AML-193 (cell line): Measurements from ENCODE around the gene SLC26A5.
A peak's percentile ranks its signal among the peaks of the same experiment; 100 is the strongest.
"Not testable (repeated sequence)": the region's sequence is repeated elsewhere in the genome, so short reads cannot be mapped to it uniquely, and the experiment has no call there.

ENCODE experiments used
- DNase-seq, 2 experiments: peaks; one replicate each; lab custom pipeline; 2025; lab: John Stamatoyannopoulos, UW

SLC26A5 gene

GRCh38 chr7:103399687-103400086, 46.3 kb downstream of the SLC26A5 start:
- not testable (repeated sequence) for DNase-seq

GRCh38 chr7:103398483-103399127, 47.4 kb downstream of the SLC26A5 start:
- DNase-seq = no peak

GRCh38 chr7:103396471-103396870, 49.5 kb downstream of the SLC26A5 start:
- DNase-seq = no peak

- DNase-seq = no peak
Observed at GRCh38 chr7:103395071-103395470, 50.9 kb downstream of the SLC26A5 start.

- no peak for DNase-seq
Observed at GRCh38 chr7:103394566-103394965, 51.4 kb downstream of the SLC26A5 start.

- no peak for DNase-seq
Observed at GRCh38 chr7:103391976-103392375, 54.0 kb downstream of the SLC26A5 start.

GRCh38 chr7:103391150-103391549, 54.9 kb downstream of the SLC26A5 start:
- no peak for DNase-seq

GRCh38 chr7:103389263-103389662, 56.7 kb downstream of the SLC26A5 start:
- no peak for DNase-seq

- no peak for DNase-seq
Observed at GRCh38 chr7:103388469-103389140, 57.4 kb downstream of the SLC26A5 start.

GRCh38 chr7:103387242-103387641, 58.8 kb downstream of the SLC26A5 start:
- DNase-seq = no peak

- no peak for DNase-seq
Observed at GRCh38 chr7:103382032-103382402, 64.0 kb downstream of the SLC26A5 start.

GRCh38 chr7:103381280-103382031, 64.6 kb downstream of the SLC26A5 start:
- no peak for DNase-seq

GRCh38 chr7:103380395-103381191, 65.4 kb downstream of the SLC26A5 start:
- DNase-seq = no peak

GRCh38 chr7:103379270-103379975, 66.6 kb downstream of the SLC26A5 start:
- DNase-seq = no peak

- no peak for DNase-seq
Observed at GRCh38 chr7:103373866-103374643, 72.0 kb downstream of the SLC26A5 start.

GRCh38 chr7:103369432-103369831, 76.6 kb downstream of the SLC26A5 start:
- no peak for DNase-seq

- peak; percentile 40 to 49 for DNase-seq
Observed at GRCh38 chr7:103349805-103350204, 96.2 kb downstream of the SLC26A5 start.

GRCh38 chr7:103348959-103349358, 97.0 kb downstream of the SLC26A5 start:
- no peak for DNase-seq

- DNase-seq = no peak
Observed at GRCh38 chr7:103348452-103348851, 97.6 kb downstream of the SLC26A5 start.

- DNase-seq = peak; percentile 81 to 84
Observed at GRCh38 chr7:103347507-103348267, 98.3 kb downstream of the SLC26A5 start, which contains the start of gene PSMC2. Gene PSMC2, plus strand, starts transcription at chr7:103347643. Its CDS starts 69 bp downstream, at chr7:103347712.
